K562 (cell line): ENCODE data around the gene CBFA2T3. TPM values are rescaled to one million over a fixed set of nuclear protein-coding genes. Genes with fewer than 3 reads are reported as not detected.

Experiments used
- ATAC-seq: fragments of 200-7000 bp; cut with Tn5 transposase; 3 replicates; pipeline ENCODE4 v1.9.1; 2020; ENCODE audit warnings: moderate library complexity
- BruUV-seq: library from RNA; stranded (reverse); fragments of 400-500 nt; replicated peaks from 2 replicates; lab custom pipeline; 2021; lab: Mats Ljungman, UMichigan
- CTCF ChIA-PET: fragments of 300-600 bp; formaldehyde crosslinking; extraction: SDS; loops from one replicate; lab custom pipeline; 2021; ENCODE audit warnings: low intra/inter-chr PET ratio; lab: Yijun Ruan, JAX
- POLR2A ChIA-PET: fragments of 300-600, 350-650 bp; sonication (Branson Sonifier 250); formaldehyde crosslinking; extraction: SDS; loops from one replicate; lab custom pipeline; 2021; ENCODE audit warnings: antibody characterized with exemption, inconsistent platforms; lab: Yijun Ruan, JAX
- DNase-seq, 4 experiments: peaks; one replicate each; pipeline versions ENCODE4 v3.0.0 to v3.0.0-alpha.2; 2011 to 2018; ENCODE audit warnings: low spot score in 3 of 4, mixed read lengths in 3 of 4; ENCODE audit errors: extremely low read depth in 1 of 4
- FAIRE-seq: peaks from 2 replicates; lab custom pipeline; 2011; peaks lifted over from hg19 to GRCh38; lab: Jason Lieb, UNC
- H2AFZ ChIP-seq: 2 replicates; pipeline ENCODE4 v1.6.0; 2011; ENCODE audit warnings: low read depth, low read length, control low read depth, inconsistent platforms
- H3K27ac ChIP-seq: fragments of 200-600 bp; 3 replicates; pipeline ENCODE4 v1.8.0; 2011; ENCODE audit warnings: low read depth, mild to moderate bottlenecking, control low read depth, inconsistent platforms, low read length, moderate library complexity, mixed read lengths; ENCODE audit errors: extremely low read depth
- H3K27me3 ChIP-seq, 2 experiments: fragments of 300-600 bp in 1 of 2; 2 replicates in 1 of 2; 3 replicates in 1 of 2; pipeline versions ENCODE4 v1.6.0 to v1.8.0; 2011; ENCODE audit warnings: inconsistent platforms in 2 of 2, low read length in 2 of 2, mild to moderate bottlenecking in 1 of 2, mixed read lengths in 1 of 2, moderate library complexity in 1 of 2; ENCODE audit not compliant: control insufficient read depth in 2 of 2, insufficient read depth in 2 of 2
- H3K36me3 ChIP-seq: fragments of 300-600 bp; 3 replicates; pipeline ENCODE4 v1.8.0; 2011; ENCODE audit warnings: mild to moderate bottlenecking, low read length, inconsistent platforms; ENCODE audit not compliant: control insufficient read depth, insufficient read depth
- H3K4me1 ChIP-seq, 2 experiments: fragments of 200-600 bp in 1 of 2; replicated peaks in 1 of 2; 2 replicates in 1 of 2; 3 replicates in 1 of 2; pipeline versions ENCODE4 v1.5.1 to v1.8.0; 2011; ENCODE audit warnings: inconsistent platforms in 2 of 2, low read length in 2 of 2, mild to moderate bottlenecking in 1 of 2, mixed read lengths in 1 of 2, moderate library complexity in 1 of 2; ENCODE audit not compliant: control insufficient read depth in 2 of 2, insufficient read depth in 2 of 2
- H3K4me2 ChIP-seq: 2 replicates; pipeline ENCODE4 v1.6.1; 2011; ENCODE audit warnings: low read length, control low read depth, inconsistent platforms, mixed read lengths; ENCODE audit not compliant: insufficient read depth
- H3K4me3 ChIP-seq: fragments of 200-600 bp; sonication (generic), shearing (Covaris generic); 2 replicates; pipeline ENCODE4 v1.5.1; 2016; ENCODE audit warnings: control low read depth, inconsistent platforms
- H3K79me2 ChIP-seq: fragments of 200-600 bp; 3 replicates; pipeline ENCODE4 v1.8.0; 2011; ENCODE audit warnings: low read length, inconsistent platforms; ENCODE audit not compliant: control insufficient read depth, insufficient read depth
- H3K9ac ChIP-seq, 2 experiments: 2 replicates each; pipeline versions ENCODE4 v1.6.0 to v1.6.1; 2011; ENCODE audit warnings: low read depth in 2 of 2, low read length in 2 of 2, control low read depth in 1 of 2, inconsistent platforms in 1 of 2, mild to moderate bottlenecking in 1 of 2, mixed read lengths in 1 of 2; ENCODE audit not compliant: insufficient read depth in 1 of 2
- H3K9me1 ChIP-seq: one replicate; pipeline ENCODE4 v1.6.0; 2011; ENCODE audit warnings: inconsistent platforms, mild to moderate bottlenecking, low read length, moderate library complexity; ENCODE audit not compliant: control insufficient read depth, insufficient read depth
- H3K9me3 ChIP-seq: replicated peaks from 2 replicates; pipeline ENCODE4 v1.5.1; 2011; ENCODE audit warnings: low read depth, low read length, inconsistent platforms; ENCODE audit not compliant: control insufficient read depth, insufficient read depth
- H4K20me1 ChIP-seq: replicated peaks from 2 replicates; pipeline ENCODE4 v1.6.1; 2011; ENCODE audit warnings: low read length, inconsistent platforms, mixed read lengths; ENCODE audit not compliant: control insufficient read depth, insufficient read depth
- CSDE1 ChIP-seq, 2 experiments: fragments of 450-650 bp; IDR thresholded peaks; 2 replicates each; pipeline ENCODE4 v1.6.1; 2016; ENCODE audit warnings: mild to moderate bottlenecking in 1 of 2
- NFIC ChIP-seq: fragments of 450-650 bp; IDR thresholded peaks from 2 replicates; pipeline ENCODE4 v1.6.1; 2017; ENCODE audit warnings: mild to moderate bottlenecking, inconsistent platforms
- PML ChIP-seq: IDR thresholded peaks from 2 replicates; pipeline ENCODE4 v1.6.1; 2012; ENCODE audit warnings: low read length, inconsistent platforms
- POLR2G ChIP-seq: fragments of 200-400 bp; formaldehyde crosslinking; IDR thresholded peaks from 2 replicates; pipeline ENCODE4 v1.6.1; 2017; ENCODE audit warnings: low read depth, mild to moderate bottlenecking, antibody characterized with exemption, low read length, moderate library complexity
- WGBS: fragments of 100-300 bp; shearing (Covaris generic); methylation state at CpG from one replicate; pipeline ENCODE4 v1.1.6; 2016; ENCODE audit warnings: low coverage, mixed read lengths; ENCODE audit not compliant: insufficient coverage; ENCODE audit errors: missing lambda C conversion rate; 5-methylcytosine and 5-hydroxymethylcytosine counted together
- in situ Hi-C: fragments of 300-500 bp; cut with MboI; formaldehyde crosslinking; loops from 4 replicates; pipeline ENCODE4 v1.15.0; 2018; ENCODE audit warnings: inconsistent platforms, mixed read lengths
- intact Hi-C: fragments of 100-400 bp; cut with micrococcal nuclease; formaldehyde crosslinking; loops from 2 replicates; pipeline ENCODE4 v1.14.2; 2022
- polyA plus RNA-seq, 8 experiments: library from polyadenylated mRNA; depleted of rRNA in 4 of 8; stranded (reverse) in 5 of 8; unstranded in 3 of 8; fragments of >200 nt; fragmentation: Nextera tagmentation in 2 of 8; fragmentation: Illumina TruSeq in 1 of 8; extraction: Ambion mirVana in 2 of 8; extraction: Trizol in 1 of 8; gene quantifications; 2 replicates each; pipeline versions ENCODE4 v1.2.1 to v1.2.3, GENCODE V29; 2011 to 2014; ENCODE audit warnings: inconsistent platforms in 1 of 8, missing spikeins in 1 of 8
- total RNA-seq, 7 experiments: library from RNA; depleted of rRNA in 6 of 7; stranded (reverse); fragments of >200 nt in 6 of 7; fragmentation: Illumina TruSeq in 2 of 7; extraction: Trizol in 2 of 7; gene quantifications; 2 replicates each; pipeline versions ENCODE4 v1.2.1 to v1.2.3, GENCODE V29; 2011 to 2021; ENCODE audit warnings: low replicate concordance in 1 of 7
- TF ChIP-seq, protein P1 (sequence below), 2 experiments: fragments of 150-350 bp in 1 of 2; IDR thresholded peaks; 2 replicates each; pipeline ENCODE4 v1.6.1; 2012 to 2016; ENCODE audit warnings: low read depth in 2 of 2, low read length in 2 of 2, mild to moderate bottlenecking in 1 of 2, moderate library complexity in 1 of 2
- TF ChIP-seq, protein P2 (sequence below), 2 experiments: fragments of 450-650 bp; formaldehyde crosslinking in 1 of 2; IDR thresholded peaks; 2 replicates each; pipeline versions ENCODE4 v1.4.0 to v1.6.1; 2014 to 2020; ENCODE audit warnings: mild to moderate bottlenecking in 2 of 2, borderline replicate concordance in 1 of 2, low read depth in 1 of 2

CBFA2T3 gene
- total and polyA plus RNA-seq, 9 of the 15 experiments (the other 6 are each of a cell fraction or from before 2014, with no cell fraction given) = 2.3 to 145 (median 6.7) TPM

DNA sequence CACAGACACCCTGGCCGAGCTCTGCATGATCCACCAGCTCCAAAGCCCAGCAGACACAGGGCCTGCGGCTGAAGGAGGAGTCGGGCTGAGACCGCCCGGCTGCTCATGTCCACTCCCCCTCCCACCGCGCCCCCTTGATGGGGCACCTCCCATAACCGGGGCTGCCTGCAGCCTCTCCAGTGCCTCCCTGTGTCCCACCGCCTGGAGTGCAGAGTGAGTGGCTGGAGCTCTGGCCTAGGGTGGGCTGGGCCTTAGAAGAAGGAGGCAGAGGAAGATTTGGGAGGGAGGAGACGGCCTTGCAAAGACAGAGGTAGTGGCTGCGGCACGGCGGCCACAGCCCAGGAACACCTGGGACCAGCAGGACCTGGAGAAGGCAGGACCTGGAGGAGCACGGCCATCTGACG, 4.0 kb downstream of the CBFA2T3 start (continued):
- TF ChIP-seq, protein P1, sequence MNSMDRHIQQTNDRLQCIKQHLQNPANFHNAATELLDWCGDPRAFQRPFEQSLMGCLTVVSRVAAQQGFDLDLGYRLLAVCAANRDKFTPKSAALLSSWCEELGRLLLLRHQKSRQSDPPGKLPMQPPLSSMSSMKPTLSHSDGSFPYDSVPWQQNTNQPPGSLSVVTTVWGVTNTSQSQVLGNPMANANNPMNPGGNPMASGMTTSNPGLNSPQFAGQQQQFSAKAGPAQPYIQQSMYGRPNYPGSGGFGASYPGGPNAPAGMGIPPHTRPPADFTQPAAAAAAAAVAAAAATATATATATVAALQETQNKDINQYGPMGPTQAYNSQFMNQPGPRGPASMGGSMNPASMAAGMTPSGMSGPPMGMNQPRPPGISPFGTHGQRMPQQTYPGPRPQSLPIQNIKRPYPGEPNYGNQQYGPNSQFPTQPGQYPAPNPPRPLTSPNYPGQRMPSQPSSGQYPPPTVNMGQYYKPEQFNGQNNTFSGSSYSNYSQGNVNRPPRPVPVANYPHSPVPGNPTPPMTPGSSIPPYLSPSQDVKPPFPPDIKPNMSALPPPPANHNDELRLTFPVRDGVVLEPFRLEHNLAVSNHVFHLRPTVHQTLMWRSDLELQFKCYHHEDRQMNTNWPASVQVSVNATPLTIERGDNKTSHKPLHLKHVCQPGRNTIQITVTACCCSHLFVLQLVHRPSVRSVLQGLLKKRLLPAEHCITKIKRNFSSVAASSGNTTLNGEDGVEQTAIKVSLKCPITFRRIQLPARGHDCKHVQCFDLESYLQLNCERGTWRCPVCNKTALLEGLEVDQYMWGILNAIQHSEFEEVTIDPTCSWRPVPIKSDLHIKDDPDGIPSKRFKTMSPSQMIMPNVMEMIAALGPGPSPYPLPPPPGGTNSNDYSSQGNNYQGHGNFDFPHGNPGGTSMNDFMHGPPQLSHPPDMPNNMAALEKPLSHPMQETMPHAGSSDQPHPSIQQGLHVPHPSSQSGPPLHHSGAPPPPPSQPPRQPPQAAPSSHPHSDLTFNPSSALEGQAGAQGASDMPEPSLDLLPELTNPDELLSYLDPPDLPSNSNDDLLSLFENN (IDR thresholded peaks at IDR 0.05; ENCODE audit: low read depth in 2 of 2, low read length in 2 of 2) = no peak

DNA sequence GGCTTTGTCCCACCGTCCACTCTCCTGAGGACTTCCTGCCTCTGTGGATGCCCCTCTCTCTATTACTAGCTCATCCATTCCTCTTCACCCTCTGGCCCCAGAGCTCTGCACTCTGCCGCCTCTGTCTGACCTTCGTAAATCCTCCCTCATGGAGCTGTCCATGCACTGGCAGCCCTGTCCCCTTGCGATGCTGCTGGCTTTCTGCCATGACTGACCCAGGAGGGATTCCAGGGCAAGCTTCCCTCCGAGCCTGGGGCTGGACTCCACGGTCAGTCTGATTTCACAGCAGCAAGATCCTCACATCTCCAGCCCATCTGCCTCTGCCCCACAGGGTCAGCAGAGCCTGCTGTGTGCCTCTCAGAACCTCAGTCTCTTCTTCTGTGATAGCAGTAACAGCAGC, 4.7 kb downstream of the CBFA2T3 start:
- ChIA-PET POLR2A (interaction anchor here (0.5 to 1.6 kb wide), 4 partner anchors 9 to 121 kb away, joined by 3 to 6 read pairs (median 3); partner anchors contain the start of gene ACSF3), CTCF (no interaction called here)
- FAIRE-seq = peak; percentile 32
- Histone ChIP-seq H3K27me3 (no peaks in the 10 kb centered on the region), H3K4me1 (peaks cover 18 to 99% of the 10 kb centered on the region in 2 experiments), H3K36me3 (peaks cover 86% of the 10 kb centered on the region; the same call in 2 of the 3 replicates)
- TF ChIP-seq CSDE1 (IDR thresholded peaks at IDR 0.05) (no peak), POLR2G (no peak), NFIC (peak; percentile 66), PML (0 out of 2 replicates have a peak, but pooled peaks have one; percentile 8)
- TF ChIP-seq, protein P2, sequence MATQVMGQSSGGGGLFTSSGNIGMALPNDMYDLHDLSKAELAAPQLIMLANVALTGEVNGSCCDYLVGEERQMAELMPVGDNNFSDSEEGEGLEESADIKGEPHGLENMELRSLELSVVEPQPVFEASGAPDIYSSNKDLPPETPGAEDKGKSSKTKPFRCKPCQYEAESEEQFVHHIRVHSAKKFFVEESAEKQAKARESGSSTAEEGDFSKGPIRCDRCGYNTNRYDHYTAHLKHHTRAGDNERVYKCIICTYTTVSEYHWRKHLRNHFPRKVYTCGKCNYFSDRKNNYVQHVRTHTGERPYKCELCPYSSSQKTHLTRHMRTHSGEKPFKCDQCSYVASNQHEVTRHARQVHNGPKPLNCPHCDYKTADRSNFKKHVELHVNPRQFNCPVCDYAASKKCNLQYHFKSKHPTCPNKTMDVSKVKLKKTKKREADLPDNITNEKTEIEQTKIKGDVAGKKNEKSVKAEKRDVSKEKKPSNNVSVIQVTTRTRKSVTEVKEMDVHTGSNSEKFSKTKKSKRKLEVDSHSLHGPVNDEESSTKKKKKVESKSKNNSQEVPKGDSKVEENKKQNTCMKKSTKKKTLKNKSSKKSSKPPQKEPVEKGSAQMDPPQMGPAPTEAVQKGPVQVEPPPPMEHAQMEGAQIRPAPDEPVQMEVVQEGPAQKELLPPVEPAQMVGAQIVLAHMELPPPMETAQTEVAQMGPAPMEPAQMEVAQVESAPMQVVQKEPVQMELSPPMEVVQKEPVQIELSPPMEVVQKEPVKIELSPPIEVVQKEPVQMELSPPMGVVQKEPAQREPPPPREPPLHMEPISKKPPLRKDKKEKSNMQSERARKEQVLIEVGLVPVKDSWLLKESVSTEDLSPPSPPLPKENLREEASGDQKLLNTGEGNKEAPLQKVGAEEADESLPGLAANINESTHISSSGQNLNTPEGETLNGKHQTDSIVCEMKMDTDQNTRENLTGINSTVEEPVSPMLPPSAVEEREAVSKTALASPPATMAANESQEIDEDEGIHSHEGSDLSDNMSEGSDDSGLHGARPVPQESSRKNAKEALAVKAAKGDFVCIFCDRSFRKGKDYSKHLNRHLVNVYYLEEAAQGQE (IDR thresholded peaks at IDR 0.05; ENCODE audit: borderline replicate concordance) = peak; percentile 3; the same call in 1 of the 2 replicates
- TF ChIP-seq, protein P2 (CRISPR knock-in tag; IDR thresholded peaks at IDR 0.05; ENCODE audit: low read depth) = no peak
- TF ChIP-seq, all 486 proteins: peak for 3
- peak overlapping the region; percentile 85 for H3K4me3 ChIP-seq
- H3K9me1 ChIP-seq = no peaks in the 10 kb centered on the region
- BruUV-seq = no TSS peak
- no peak for ATAC-seq
- H3K9ac ChIP-seq = peak overlapping the region; percentile 46 to 96; a peak in 3 of 4 replicates
- H4K20me1 ChIP-seq = peaks cover 58% of the 10 kb centered on the region
- no peaks in the 10 kb centered on the region for H3K9me3 ChIP-seq
- WGBS = 51% methylated on average over 5 of the region's 6 CpGs
- H3K4me2 ChIP-seq = peak overlapping the region; percentile 90
- peaks cover 100% of the 10 kb centered on the region for H3K79me2 ChIP-seq
- DNase-seq = no peak
- peak overlapping the region; percentile 35; the same call in 2 of the 3 replicates for H3K27ac ChIP-seq
- intact Hi-C loops (loop anchor here (10.0 kb wide), 1 partner anchor 192 kb away; no protein-coding TSS in a partner anchor), in situ Hi-C loops (no loop called here)
- no peak overlapping the region for H2AFZ ChIP-seq
